Raji (cell line): Measurements from ENCODE around the gene TUBB4A.

ENCODE experiments used
- POLR2A ChIP-seq: IDR thresholded peaks from 2 replicates; pipeline ENCODE4 v1.6.1; 2011; ENCODE audit warnings: low read depth, low read length, control low read depth; ENCODE audit not compliant: insufficient read depth

Gene TUBB4A

DNA sequence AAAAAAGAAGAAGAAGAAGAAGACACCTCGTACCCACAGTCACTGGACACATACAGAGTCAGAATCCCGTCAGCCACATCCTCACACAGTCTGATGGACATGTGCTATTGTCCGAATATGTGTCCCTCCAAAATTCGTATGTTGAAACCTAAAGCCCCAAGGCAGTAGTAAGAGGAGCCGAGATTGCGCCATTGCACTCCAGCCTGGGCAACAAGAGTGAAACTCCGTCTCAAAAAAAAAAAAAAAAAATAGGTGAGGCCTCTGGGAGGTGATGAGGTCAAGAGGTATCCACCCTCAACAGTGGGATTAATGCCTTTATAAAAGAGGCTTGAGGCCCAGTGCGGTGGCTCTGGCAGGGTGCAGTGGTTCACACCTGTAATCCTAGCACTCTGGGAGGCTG is 17.9 kb downstream of the TUBB4A start:
- no peak for TF ChIP-seq POLR2A

DNA sequence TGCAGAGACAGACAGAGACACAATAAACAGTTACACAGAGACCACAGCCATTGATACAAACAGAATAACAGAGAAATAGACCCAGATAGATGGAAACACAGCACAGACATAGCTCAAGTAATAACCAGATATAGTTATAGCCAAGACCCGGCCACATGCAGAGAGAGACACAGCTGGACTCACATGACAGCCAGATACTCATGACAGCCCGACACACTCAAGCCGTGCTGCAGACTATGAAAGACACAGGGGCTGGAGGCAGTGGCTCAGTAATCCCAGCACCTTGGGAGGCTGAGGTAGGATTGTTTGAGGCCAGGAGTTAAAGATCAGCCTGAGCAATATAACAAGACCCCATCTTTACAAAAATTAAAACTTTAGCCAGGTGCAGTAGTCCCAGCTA is 18.9 kb downstream of the TUBB4A start:
- no peak for TF ChIP-seq POLR2A

DNA sequence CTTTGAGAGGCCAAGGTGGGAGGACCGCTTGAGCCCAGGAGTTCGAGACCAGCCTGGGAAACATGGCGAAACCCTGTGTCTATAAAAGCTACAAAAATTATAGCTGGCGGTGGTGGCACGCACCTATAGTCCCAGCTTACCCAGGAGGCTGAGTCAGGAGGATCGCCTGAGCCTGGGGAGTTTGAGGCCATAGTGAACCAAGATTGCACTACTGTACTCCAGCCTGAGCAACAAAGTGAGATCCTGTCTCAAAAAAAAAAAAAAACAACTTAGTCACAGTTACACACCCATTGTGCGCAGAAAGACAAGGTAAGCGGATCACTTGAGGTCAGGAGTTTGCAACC is 19.8 kb downstream of the TUBB4A start:
- no peak for TF ChIP-seq POLR2A

DNA sequence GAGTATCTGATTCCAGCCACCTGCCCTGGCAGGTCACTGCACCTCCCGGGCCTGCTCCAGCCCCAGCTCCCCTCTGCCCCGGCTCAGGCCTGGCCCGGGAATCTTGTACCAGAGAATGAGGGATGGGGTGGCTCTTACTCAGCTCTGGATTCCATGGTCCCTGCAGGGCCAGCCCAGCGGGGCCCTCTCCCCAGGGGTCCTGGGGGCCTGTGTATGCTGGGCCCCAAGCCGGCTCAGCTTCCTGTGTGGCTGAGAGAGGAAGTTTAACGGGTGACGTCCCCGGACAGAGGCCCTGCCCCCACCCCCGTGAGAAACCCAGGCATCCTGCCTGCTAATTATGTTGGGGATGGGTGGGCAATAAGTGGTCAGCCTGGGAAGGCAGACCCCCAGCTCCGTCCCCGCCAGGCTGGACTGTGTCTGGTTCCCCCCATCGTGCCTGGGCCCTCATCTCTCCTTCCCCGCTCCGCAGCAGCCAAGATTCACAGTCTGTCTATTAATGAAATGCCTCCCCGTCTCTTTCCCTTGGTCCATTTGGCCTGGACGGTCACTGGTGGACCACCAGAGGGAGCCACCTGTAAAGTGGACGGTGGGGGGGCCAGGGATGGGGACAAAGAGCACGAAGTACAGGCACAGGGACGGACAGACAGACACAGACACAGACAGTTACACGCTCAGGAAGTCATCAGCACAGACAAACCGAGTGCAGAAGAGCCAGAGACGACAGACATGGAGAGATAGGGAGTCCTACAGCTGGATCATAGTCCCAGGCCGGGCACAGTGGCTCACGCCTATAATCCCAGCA is 20.4 kb downstream of the TUBB4A start, which contains the start of gene DENND1C:
TSS of gene DENND1C (minus strand) at position 247 of the 802 bp plus-strand sequence. CDS start at position 155, 92 bp downstream.
- TF ChIP-seq POLR2A = peak; percentile 59; the same call in 1 of the 2 replicates

DNA sequence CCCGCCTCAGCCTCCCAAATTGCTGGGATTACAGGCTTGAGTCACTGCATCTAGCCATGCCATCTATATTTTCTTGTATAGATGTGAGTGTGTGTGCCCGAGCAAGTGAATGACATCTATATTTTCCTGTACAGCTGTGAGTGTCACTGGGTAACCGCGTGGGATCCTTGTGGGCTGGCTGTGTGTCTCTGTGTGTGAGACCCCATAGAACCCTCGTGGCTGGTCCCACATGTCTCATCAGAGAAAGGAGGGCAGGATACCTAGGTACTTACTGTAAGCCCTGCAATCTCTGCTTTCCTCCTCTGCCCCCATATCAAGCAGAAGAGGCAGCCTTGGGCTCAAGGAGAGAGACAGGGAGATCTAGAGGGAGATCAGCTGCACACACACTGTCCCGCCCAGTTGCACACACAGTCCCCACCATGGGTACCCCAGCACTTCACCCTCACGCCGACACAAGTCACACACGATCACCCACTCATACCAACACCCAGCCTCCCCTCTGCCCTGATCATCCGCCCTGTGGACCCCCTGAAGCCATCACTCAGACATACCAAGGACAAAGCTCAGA is 21.2 kb downstream of the TUBB4A start:
- TF ChIP-seq POLR2A = no peak; the same call in 1 of the 2 replicates

DNA sequence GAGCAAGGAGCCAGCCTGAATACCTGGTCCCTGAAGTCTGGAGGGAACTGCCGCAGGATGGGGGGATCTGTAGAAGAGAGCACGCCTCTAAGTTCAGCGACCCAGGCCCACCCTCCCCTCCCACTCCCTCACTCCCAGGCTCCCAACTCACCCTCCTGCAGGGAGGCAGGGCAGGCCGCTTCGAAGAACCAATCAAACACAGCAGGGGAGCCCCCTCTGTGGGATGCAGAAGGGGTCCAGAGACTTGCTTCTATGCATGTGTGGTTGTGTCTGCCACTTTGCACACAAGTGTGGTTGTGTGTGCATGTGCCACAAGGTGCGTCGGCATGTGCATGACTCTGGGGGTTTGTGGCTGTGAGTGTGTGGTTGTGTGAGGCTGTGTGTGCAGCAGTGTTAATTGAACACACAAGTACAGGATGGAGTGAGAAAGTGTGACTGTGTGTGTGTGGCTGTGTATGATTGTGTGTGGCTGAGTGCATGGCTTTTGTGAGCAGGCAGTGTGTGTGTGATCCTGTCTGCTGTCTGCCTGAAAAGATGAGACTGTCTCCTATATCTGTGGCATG is 22.2 kb downstream of the TUBB4A start:
- 0 out of 2 replicates have a peak, but pooled peaks have one; percentile 16 for TF ChIP-seq POLR2A

DNA sequence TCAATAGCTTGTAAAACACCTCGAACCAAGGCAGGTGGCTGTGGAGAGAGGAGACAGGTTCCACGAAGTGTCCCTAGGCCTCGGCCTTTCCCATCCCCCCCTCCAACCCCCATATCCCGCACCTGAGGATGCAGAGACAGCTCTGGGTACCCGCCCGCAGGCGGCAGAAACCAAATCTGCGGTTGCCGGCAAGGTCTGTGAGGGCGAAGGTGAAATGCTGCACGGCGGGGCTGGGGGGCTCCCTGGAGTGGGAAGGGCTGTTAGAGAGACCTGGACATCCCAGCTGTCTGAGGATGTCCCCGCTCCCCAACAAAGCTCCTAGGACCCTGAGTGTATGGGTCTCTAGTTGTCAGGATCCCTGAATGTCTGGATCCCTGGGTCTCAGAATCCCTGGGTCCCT is 23.3 kb downstream of the TUBB4A start:
- no peak for TF ChIP-seq POLR2A

DNA sequence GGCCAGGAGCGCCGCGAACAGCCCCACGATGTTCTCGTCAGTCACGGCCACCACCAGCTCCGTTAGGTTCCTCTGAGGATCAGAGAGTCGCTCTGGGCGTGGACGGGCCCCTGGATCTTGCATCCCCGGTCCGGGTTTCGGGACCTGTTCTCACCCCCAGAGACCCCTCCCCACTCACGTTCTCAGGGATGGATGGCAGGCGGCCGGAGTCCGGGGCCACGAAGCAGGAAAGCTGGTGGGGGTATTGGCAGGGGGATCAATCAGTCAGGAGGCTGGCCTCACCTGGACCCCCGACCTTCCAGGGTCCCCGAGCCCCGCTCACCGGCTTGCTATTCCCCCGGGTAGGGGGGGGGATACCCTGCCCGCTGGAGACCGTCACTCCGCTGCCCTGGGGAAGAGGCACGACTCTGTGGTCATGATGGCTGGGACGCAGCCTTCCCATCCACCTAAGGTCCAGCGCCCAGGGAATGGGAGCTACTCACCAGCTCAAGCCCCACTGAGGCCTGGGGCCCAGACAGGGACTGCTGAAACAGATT is 25.1 kb downstream of the TUBB4A start:
- TF ChIP-seq POLR2A = no peak

DNA sequence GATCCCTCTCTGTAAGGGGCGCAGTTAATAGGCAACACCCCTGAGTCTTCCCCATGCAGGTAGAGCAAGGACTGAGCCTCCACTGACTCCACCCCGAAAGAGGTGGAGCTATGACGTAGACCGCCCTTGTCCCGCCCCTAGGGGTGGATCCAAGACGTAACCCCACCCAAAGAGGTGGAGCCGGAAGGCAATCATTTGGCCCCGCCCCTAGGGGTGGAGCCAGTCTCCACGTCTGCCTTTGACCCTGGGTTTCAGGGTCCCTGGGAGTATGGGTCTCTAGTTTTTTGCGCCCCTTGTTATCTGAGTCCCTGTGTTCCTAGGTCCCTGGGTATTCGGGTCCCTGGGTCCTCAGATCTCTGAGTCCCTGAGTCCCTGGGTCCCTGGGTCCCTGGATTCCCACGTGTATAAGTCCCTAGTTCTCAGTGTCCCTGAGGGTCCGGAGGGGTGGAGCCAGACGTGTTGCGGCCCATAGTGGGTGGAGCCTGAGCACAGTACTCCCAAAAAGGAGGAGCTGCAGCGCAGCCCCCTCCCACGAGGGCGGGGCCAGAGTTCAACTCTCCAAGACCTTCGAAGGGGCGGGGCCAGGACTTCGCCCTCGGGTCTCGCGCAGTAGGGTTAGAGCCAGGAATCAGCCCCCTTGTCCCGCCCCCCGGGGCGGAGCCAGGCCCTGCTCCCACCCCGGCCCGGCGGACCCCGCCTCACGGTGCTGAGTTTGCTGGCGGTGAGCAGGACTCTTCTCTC is 25.8 kb downstream of the TUBB4A start:
- no peak for TF ChIP-seq POLR2A

DNA sequence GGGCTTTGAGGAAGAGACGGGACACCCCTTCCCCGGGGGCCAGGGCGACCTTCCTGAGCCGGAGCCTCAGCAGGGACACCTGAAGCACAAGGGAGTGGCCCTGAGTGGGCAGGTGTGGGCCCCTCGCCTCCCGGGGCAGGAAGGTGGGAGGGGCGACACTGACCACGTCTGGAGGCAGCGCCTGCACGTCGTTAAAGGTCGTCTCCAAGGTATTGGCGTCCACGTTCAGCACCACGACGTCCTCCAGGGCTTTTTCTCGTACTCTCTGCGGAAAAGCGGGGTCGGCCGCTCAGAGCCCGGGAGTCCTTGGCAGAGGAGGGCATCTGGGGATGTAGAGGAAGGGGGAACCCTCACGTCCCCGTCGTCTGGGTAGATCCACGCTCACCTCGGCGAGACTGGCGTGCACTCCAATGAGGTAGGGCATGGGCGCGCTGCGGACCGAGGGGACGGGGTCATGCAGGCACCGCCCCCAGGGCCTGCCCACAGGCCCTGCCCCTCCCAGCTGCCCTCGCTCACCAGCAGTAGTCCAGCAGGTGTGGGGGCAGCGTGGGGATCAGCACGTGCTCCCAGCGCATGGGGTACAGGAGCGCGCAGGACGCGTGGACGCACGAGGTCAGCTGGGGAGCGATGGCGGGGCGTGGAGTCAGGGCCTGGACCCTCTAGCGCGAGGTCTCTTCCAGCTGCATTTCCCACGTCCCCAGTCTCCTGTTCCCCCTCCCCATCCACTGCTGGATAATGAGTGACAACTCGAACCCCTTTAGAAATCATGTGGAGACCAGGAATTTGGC is 26.6 kb downstream of the TUBB4A start:
- no peak for TF ChIP-seq POLR2A

DNA sequence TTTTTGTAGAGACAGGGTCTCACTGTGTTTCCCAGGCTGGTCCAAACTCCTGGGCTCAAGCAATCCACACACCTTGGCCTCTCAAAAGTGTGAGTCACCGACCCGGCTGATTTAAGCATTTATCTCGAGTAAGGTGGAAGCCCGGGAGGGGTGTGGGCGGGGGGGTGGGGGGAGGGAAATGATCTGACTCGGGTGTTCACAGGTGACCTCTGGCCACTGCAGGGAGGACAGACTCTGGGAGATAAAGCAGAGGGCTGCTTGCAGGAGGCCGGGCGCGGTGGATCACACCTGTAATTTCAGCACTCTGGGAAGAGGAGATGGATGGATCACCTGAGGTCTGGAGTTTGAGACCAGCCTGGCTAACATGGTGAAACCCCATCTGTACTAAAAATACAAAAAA is 28.5 kb downstream of the TUBB4A start:
- TF ChIP-seq POLR2A = no peak

DNA sequence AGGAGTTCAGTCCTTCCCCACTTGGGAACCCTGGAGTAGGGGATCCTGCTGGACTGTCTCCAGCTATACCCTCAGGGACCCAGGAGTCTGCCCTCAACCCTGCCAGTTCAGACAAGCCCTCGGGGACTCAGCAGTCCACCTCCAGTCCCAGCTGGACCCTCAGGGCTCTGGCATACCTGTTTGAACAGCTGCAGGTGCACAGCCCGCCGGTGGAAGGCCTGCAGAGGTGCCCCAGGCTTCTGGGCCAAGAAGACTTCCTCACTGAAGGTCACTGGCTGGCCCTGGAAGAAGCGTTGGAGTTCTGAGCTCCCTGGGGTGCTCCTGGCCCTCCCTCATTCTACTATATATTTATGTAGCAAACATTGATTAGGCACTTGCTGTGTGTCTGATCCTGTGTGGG is 29.4 kb downstream of the TUBB4A start:
- no peak for TF ChIP-seq POLR2A

DNA sequence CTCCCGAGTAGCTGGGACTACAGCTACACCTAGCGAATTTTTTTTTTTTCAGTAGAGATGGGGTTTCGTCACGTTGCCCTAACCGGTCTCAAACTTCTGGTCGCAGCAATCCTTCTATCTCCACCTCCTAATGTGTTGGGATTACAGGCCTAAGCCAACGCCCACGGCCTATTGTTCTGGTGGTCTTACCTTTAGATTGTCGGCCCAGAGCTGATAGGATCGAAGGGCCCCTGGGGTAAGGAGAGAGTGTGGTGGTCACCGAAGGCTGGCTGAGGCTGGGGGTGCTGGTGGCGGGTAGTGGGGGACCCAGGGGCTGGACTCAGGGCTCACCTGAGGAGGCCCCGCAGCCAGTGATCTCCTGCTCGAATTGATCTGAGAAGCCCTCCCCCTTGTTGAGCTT is 31.0 kb downstream of the TUBB4A start:
- no peak for TF ChIP-seq POLR2A

DNA sequence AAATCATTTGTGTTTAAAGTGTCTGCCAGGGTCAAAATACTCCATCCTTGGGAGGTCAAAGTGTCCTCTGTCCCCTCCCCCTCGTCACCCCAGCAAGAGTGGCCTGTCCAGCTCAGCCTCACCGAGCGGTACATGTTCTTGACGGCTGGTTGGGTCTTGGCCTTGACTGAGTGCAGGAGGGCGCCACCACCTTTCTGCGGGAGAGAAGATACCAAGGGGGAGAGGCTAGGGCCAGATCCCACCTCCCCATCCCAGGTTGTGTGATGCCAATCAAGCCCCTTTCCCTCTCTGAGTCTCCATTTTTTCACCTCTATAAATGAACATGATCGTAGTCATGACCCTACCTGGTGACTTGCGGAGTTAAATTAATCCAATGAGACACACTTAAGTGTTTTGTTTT is 31.9 kb downstream of the TUBB4A start:
- TF ChIP-seq POLR2A = no peak

DNA sequence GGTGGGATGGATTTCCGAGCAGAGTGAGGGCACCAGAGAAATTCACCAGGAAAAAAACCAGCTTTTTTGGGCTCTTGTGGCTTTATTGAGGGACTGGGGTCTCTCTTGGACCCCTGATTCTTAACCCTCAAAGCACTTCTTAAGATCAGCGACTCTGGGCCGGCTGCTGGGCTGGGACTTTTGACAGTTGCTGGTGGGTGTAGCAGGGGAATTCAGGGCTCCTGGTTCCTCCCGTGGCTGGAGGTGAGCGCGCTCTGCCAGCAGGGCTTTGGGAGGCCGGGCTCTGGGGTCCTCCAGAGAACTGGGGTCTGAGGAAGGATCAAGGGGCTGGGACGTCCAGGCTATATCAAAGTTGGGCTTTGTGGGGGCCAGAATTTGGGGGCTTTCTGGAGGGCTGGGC is 34.7 kb downstream of the TUBB4A start:
- TF ChIP-seq POLR2A = no peak

DNA sequence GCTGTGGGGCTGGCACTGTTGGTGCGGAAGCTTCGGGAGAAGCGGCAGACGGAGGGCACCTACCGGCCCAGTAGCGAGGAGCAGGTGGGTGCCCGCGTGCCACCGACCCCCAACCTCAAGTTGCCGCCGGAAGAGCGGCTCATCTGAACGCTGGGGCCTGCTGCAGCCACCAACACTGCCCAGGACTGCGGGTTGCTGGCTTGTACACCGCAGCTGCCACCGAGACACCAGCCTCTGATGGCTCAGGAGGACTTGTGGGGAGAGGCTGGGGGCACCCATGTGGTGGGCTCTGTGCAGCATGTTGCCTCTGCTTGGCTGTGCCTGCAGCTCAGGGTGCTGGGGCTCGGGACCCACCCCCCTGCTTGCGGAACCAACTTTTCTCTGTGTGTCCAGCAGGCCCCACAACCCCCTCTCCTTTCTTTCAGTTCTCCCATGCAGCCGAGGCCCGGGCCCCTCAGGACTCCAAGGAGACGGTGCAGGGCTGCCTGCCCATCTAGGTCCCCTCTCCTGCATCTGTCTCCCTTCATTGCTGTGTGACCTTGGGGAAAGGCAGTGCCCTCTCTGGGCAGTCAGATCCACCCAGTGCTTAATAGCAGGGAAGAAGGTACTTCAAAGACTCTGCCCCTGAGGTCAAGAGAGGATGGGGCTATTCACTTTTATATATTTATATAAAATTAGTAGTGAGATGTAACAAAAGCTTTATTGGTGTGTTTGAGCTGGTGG is 35.4 kb downstream of the TUBB4A start:
- TF ChIP-seq POLR2A = peak; percentile 31; the same call in 1 of the 2 replicates
